ENCODE data around the gene SUMF2. TPM values are rescaled to one million over a fixed set of nuclear protein-coding genes. Genes with fewer than 3 reads are reported as not detected.
"Not testable (repeated sequence)": the region's sequence is repeated elsewhere in the genome, so short reads cannot be mapped to it uniquely, and the experiment has no call there.

SUMF2 gene
- total RNA-seq: 29.2 TPM
- long read RNA-seq, transcript SUMF2-208 (9 exons, 2,052 nt): major isoform, 40 of 59 reads
- long read RNA-seq, partial matches to known transcripts: 3 of 59 reads
- long read RNA-seq, other reads (novel, unspliced or antisense): 5 of 59 reads

- intact Hi-C loops (cut with micrococcal nuclease): loop anchor here (10.0 kb wide), 1 partner anchor 79 kb away; no protein-coding TSS in a partner anchor
- DNase-seq (peak; percentile 97), ATAC-seq (peak; percentile 100)
Observed at GRCh38 chr7:56063882-56064625, at the start of gene SUMF2. SUMF2 (plus strand) TSS chr7:56064286; CDS start chr7:56064312, 26 bp downstream.

GRCh38 chr7:56017015-56017414, 47.1 kb upstream of the SUMF2 start:
- intact Hi-C loops (cut with micrococcal nuclease); ATAC-seq: not testable (repeated sequence)

GRCh38 chr7:56019501-56019900, 44.6 kb upstream of the SUMF2 start:
- DNase-seq: no peak
- no peak for ATAC-seq
- intact Hi-C loops (cut with micrococcal nuclease): no loop called here

More at GRCh38 chr7:56017015-56017414, 47.1 kb upstream of the SUMF2 start:
- not testable (repeated sequence) for DNase-seq

GRCh38 chr7:56023500-56023899, 40.6 kb upstream of the SUMF2 start:
- intact Hi-C loops (cut with micrococcal nuclease): no loop called here
- no peak for DNase-seq
- peak; percentile 69 for ATAC-seq

GRCh38 chr7:56026538-56026937, 37.5 kb upstream of the SUMF2 start:
- DNase-seq: no peak
- intact Hi-C loops (cut with micrococcal nuclease): no loop called here
- ATAC-seq: no peak

- intact Hi-C loops (cut with micrococcal nuclease): no loop called here
- DNase-seq (no peak), ATAC-seq (no peak)
Observed at GRCh38 chr7:56028942-56029630, 35.0 kb upstream of the SUMF2 start.

- intact Hi-C loops (cut with micrococcal nuclease): no loop called here
- no peak for ATAC-seq
- no peak for DNase-seq
Observed at GRCh38 chr7:56030340-56030739, 33.7 kb upstream of the SUMF2 start.

GRCh38 chr7:56031556-56031955, 32.5 kb upstream of the SUMF2 start:
- intact Hi-C loops (cut with micrococcal nuclease): not testable (repeated sequence)

GRCh38 chr7:56032578-56032977, 31.5 kb upstream of the SUMF2 start:
- DNase-seq; ATAC-seq; intact Hi-C loops (cut with micrococcal nuclease): not testable (repeated sequence)

More at GRCh38 chr7:56031556-56031955, 32.5 kb upstream of the SUMF2 start:
- not testable (repeated sequence) for DNase-seq, ATAC-seq

- ATAC-seq: peak; percentile 91
- intact Hi-C loops (cut with micrococcal nuclease): no loop called here
- DNase-seq: peak; percentile 66
Observed at GRCh38 chr7:56033671-56034432, 30.2 kb upstream of the SUMF2 start.

GRCh38 chr7:56040730-56041129, 23.4 kb upstream of the SUMF2 start:
- no peak for ATAC-seq
- intact Hi-C loops (cut with micrococcal nuclease): no loop called here
- no peak for DNase-seq

- DNase-seq; intact Hi-C loops (cut with micrococcal nuclease); ATAC-seq: not testable (repeated sequence)
Observed at GRCh38 chr7:56045758-56046157, 18.3 kb upstream of the SUMF2 start.

GRCh38 chr7:56046721-56047445, 17.2 kb upstream of the SUMF2 start:
- DNase-seq: no peak
- intact Hi-C loops (cut with micrococcal nuclease): no loop called here
- ATAC-seq: no peak

GRCh38 chr7:56047446-56048116, 16.5 kb upstream of the SUMF2 start:
- DNase-seq; ATAC-seq; intact Hi-C loops (cut with micrococcal nuclease): not testable (repeated sequence)

GRCh38 chr7:56048245-56048644, 15.8 kb upstream of the SUMF2 start:
- ATAC-seq: no peak

GRCh38 chr7:56048763-56049162, 15.3 kb upstream of the SUMF2 start:
- intact Hi-C loops (cut with micrococcal nuclease); ATAC-seq; DNase-seq: not testable (repeated sequence)

More at GRCh38 chr7:56048245-56048644, 15.8 kb upstream of the SUMF2 start:
- intact Hi-C loops (cut with micrococcal nuclease): no loop called here
- DNase-seq: no peak

GRCh38 chr7:56051053-56051338, 13.1 kb upstream of the SUMF2 start:
- DNase-seq: no peak
- intact Hi-C loops (cut with micrococcal nuclease): no loop called here
- no peak for ATAC-seq

Measured in left ventricle myocardium superior (tissue), 1 donor.